SK-N-SH (cell line): ENCODE results near the gene CCDC178. TPM values are rescaled to one million over a fixed set of nuclear protein-coding genes. Genes with fewer than 3 reads are reported as not detected.

Experiments
- CTCF ChIA-PET: fragments of 300-600, 350-600 bp; formaldehyde crosslinking; extraction: SDS; loops from one replicate; lab custom pipeline; 2021; lab: Yijun Ruan, JAX
- POLR2A ChIA-PET: fragments of 350-600 bp; sonication (Branson Sonifier 250); formaldehyde crosslinking; extraction: SDS; loops from one replicate; lab custom pipeline; 2020; ENCODE audit warnings: antibody characterized with exemption, inconsistent platforms; lab: Yijun Ruan, JAX
- DNase-seq: peaks from one replicate; pipeline ENCODE4 v3.0.0; 2012
- H2AFZ ChIP-seq: fragments of 200-600 bp; sonication (generic); 2 replicates; pipeline ENCODE4 v1.8.1; 2016; ENCODE audit warnings: antibody characterized with exemption, mild to moderate bottlenecking, low read depth
- H3F3A ChIP-seq: fragments of 200-600 bp; sonication (generic); replicated peaks from 2 replicates; pipeline ENCODE3; 2016; ENCODE audit warnings: antibody characterized with exemption, mild to moderate bottlenecking; ENCODE audit not compliant: insufficient read depth
- H3K27ac ChIP-seq, 2 experiments: fragments of 200-500 bp in 1 of 2; fragments of 200-600 bp in 1 of 2; sonication (Bioruptor generic) in 1 of 2; sonication (generic), shearing (Covaris generic) in 1 of 2; 2 replicates each; pipeline versions ENCODE4 v1.5.1 to v1.6.1; 2014 to 2016; ENCODE audit warnings: low read depth in 2 of 2, inconsistent platforms in 1 of 2, low read length in 1 of 2, mild to moderate bottlenecking in 1 of 2, mixed read lengths in 1 of 2
- H3K27me3 ChIP-seq: fragments of 200-600 bp; sonication (generic), shearing (Covaris generic); 2 replicates; pipeline ENCODE4 v1.6.1; 2016; ENCODE audit warnings: mixed run types; ENCODE audit not compliant: insufficient read depth
- H3K36me3 ChIP-seq, 2 experiments: fragments of 200-500 bp in 1 of 2; fragments of 200-600 bp in 1 of 2; sonication (Bioruptor generic) in 1 of 2; sonication (generic) in 1 of 2; replicated peaks in 1 of 2; 2 replicates each; pipeline versions ENCODE3 to v1.5.1; 2014 to 2016; ENCODE audit warnings: low read length in 1 of 2, mild to moderate bottlenecking in 1 of 2; ENCODE audit not compliant: insufficient read depth in 2 of 2, control insufficient read depth in 1 of 2
- H3K4me1 ChIP-seq, 2 experiments: fragments of 200-500 bp in 1 of 2; fragments of 200-600 bp in 1 of 2; sonication (Bioruptor generic) in 1 of 2; sonication (generic), shearing (Covaris generic) in 1 of 2; 2 replicates each; pipeline versions ENCODE4 v1.5.1 to v1.6.1; 2014 to 2016; ENCODE audit warnings: low read depth in 1 of 2, low read length in 1 of 2, mixed run types in 1 of 2; ENCODE audit not compliant: insufficient read depth in 2 of 2, control insufficient read depth in 1 of 2
- H3K4me2 ChIP-seq: fragments of 200-600 bp; sonication (generic), shearing (Covaris generic); 2 replicates; pipeline ENCODE4 v1.6.1; 2017; ENCODE audit warnings: mixed run types
- H3K4me3 ChIP-seq, 2 experiments: fragments of 200-500 bp in 1 of 2; fragments of 200-600 bp in 1 of 2; sonication (Bioruptor generic) in 1 of 2; sonication (generic), shearing (Covaris generic) in 1 of 2; 2 replicates each; pipeline versions ENCODE4 v1.5.1 to v1.8.1; 2014 to 2016; ENCODE audit warnings: low read depth in 2 of 2, inconsistent platforms in 1 of 2, low read length in 1 of 2, mild to moderate bottlenecking in 1 of 2, mixed read lengths in 1 of 2, moderate library complexity in 1 of 2
- H3K79me2 ChIP-seq: fragments of 200-600 bp; sonication (generic); 2 replicates; pipeline ENCODE4 v1.8.1; 2017; ENCODE audit warnings: mild to moderate bottlenecking; ENCODE audit not compliant: insufficient read depth
- H3K9ac ChIP-seq: fragments of 200-600 bp; sonication (generic); 2 replicates; pipeline ENCODE4 v1.6.1; 2017; ENCODE audit warnings: mixed run types
- H3K9me2 ChIP-seq: fragments of 200-600 bp; sonication (generic); 2 replicates; pipeline ENCODE4 v1.6.1; 2017; ENCODE audit warnings: mixed run types
- H3K9me3 ChIP-seq: fragments of 200-600 bp; sonication (generic); 2 replicates; pipeline ENCODE4 v1.6.1; 2017; ENCODE audit warnings: mixed run types, mild to moderate bottlenecking, moderate library complexity
- H4K20me1 ChIP-seq: fragments of 200-600 bp; sonication (generic); 2 replicates; pipeline ENCODE4 v1.6.1; 2017; ENCODE audit warnings: mild to moderate bottlenecking, mixed run types; ENCODE audit not compliant: insufficient read depth
- CHD2 ChIP-seq: fragments of 150-350 bp; IDR thresholded peaks from 2 replicates; pipeline ENCODE4 v1.6.1; 2018; ENCODE audit warnings: low read length; ENCODE audit not compliant: partially characterized antibody
- EP300 ChIP-seq, 2 experiments: IDR thresholded peaks; 2 replicates each; pipeline versions ENCODE4 v1.4.0 to v1.6.1; 2012; ENCODE audit warnings: borderline replicate concordance in 1 of 2, low read depth in 1 of 2, low read length in 1 of 2
- FOSL2 ChIP-seq: IDR thresholded peaks from 2 replicates; pipeline ENCODE4 v1.4.0; 2012; ENCODE audit warnings: low read depth, mild to moderate bottlenecking, moderate library complexity, borderline replicate concordance
- FOXJ3 ChIP-seq: sonication (generic); formaldehyde crosslinking; IDR thresholded peaks from 2 replicates; pipeline ENCODE4 v1.5.1; 2020; ENCODE audit warnings: mild to moderate bottlenecking, missing genetic modification reagents
- FOXM1 ChIP-seq: IDR thresholded peaks from 2 replicates; pipeline ENCODE4 v1.4.0; 2012; ENCODE audit warnings: low read depth, mild to moderate bottlenecking
- JUND ChIP-seq: IDR thresholded peaks from 2 replicates; pipeline ENCODE4 v1.4.0; 2012
- NFIC ChIP-seq: IDR thresholded peaks from 2 replicates; pipeline ENCODE4 v1.4.0; 2012; ENCODE audit warnings: borderline replicate concordance
- NRF1 ChIP-seq: IDR thresholded peaks from 2 replicates; pipeline ENCODE4 v1.6.1; 2012; ENCODE audit warnings: low read depth, mild to moderate bottlenecking, low read length
- POLR2AphosphoS5 ChIP-seq: IDR thresholded peaks from 2 replicates; pipeline ENCODE4 v1.6.1; 2012; ENCODE audit warnings: low read depth, low read length
- RCOR1 ChIP-seq: fragments of 150-350 bp; IDR thresholded peaks from 2 replicates; pipeline ENCODE4 v1.6.1; 2017; ENCODE audit warnings: antibody characterized with exemption, low read length
- RXRA ChIP-seq: IDR thresholded peaks from 2 replicates; pipeline ENCODE4 v1.4.0; 2012; ENCODE audit warnings: low read depth, mild to moderate bottlenecking, borderline replicate concordance
- TEAD4 ChIP-seq: IDR thresholded peaks from 2 replicates; pipeline ENCODE4 v1.4.0; 2012; ENCODE audit warnings: mild to moderate bottlenecking, borderline replicate concordance; ENCODE audit not compliant: insufficient read depth
- USF1 ChIP-seq: IDR thresholded peaks from 2 replicates; pipeline ENCODE4 v1.4.0; 2012; ENCODE audit warnings: low read depth, borderline replicate concordance
- USF2 ChIP-seq: fragments of 150-350 bp; IDR thresholded peaks from 2 replicates; pipeline ENCODE4 v1.6.1; 2017; ENCODE audit warnings: antibody characterized with exemption, low read length, low read depth, borderline replicate concordance
- ZBTB33 ChIP-seq: IDR thresholded peaks from 2 replicates; pipeline ENCODE4 v1.4.0; 2012; ENCODE audit warnings: low read depth, borderline replicate concordance
- WGBS: methylation state at CpG from one replicate; pipeline ENCODE4 v1.1.6; 2017; ENCODE audit warnings: low lambda C conversion rate; 5-methylcytosine and 5-hydroxymethylcytosine counted together
- polyA plus RNA-seq, 3 experiments: library from polyadenylated mRNA; depleted of rRNA; stranded (reverse); fragments of >200 nt; gene quantifications; 2 replicates each; pipeline ENCODE4 v1.2.3, GENCODE V29; 2012
- TF ChIP-seq, protein P1 (sequence below): fragments of 150-350 bp; IDR thresholded peaks from 2 replicates; pipeline ENCODE4 v1.6.1; 2016; ENCODE audit warnings: mild to moderate bottlenecking, low read depth, low read length
- TF ChIP-seq, protein P2 (sequence below): IDR thresholded peaks from 2 replicates; pipeline ENCODE4 v1.6.1; 2012; ENCODE audit warnings: mild to moderate bottlenecking, low read depth, low read length, moderate library complexity

CCDC178 gene
- polyA plus RNA-seq, 1 of the 3 experiments (the other 2 are of a cell fraction): not detected

DNA sequence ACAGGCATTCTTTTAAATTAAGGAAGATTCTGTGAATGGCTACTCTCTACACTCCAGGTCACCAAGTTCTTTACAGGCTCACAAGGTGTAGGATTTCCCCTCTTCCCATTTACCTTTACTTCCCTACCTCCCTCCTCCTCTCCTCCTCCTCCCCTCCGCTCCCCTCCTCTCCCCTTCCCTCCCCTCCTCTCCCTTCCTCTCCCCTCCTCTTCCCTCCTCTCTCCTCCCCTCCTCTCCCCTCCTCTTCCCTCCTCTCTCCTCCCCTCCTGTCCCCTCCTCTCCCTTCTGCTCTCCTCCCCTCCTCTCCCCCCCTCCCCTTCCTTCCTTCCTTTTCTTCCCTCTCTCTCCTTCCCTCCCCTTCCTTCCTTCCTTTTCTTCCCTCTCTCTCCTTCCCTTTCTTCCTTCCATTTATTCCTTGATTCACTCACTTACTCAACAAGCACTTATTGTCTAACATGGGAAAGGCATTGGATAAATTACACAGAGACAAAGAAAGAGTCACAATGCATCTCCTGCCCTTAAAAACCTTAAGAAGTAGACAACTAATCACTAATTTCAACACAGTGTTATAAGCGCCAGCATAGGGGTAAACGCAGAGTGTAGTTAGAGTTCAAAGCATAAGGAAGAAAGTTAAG is 152.3 kb downstream of the CCDC178 start:
- no peaks in the 10 kb centered on the region for H3K36me3 ChIP-seq
- ChIA-PET POLR2A (no interaction called here), CTCF (no interaction called here)
- no peaks in the 10 kb centered on the region for H3K9me3 ChIP-seq
- no peak for DNase-seq
- no peaks in the 10 kb centered on the region for H3K27me3 ChIP-seq
- no peak overlapping the region for H3K4me3 ChIP-seq
- H3K9ac ChIP-seq: no peak overlapping the region
- H3K79me2 ChIP-seq: no peaks in the 10 kb centered on the region
- no peaks in the 10 kb centered on the region for H4K20me1 ChIP-seq
- 46% methylated on average over 3 of the region's 3 CpGs for WGBS
- no peak overlapping the region for H2AFZ ChIP-seq
- H3K9me2 ChIP-seq: no peaks in the 10 kb centered on the region
- H3K4me1 ChIP-seq: no peaks in the 10 kb centered on the region
- no peaks in the 10 kb centered on the region for H3F3A ChIP-seq
- H3K4me2 ChIP-seq: no peak overlapping the region
- TF ChIP-seq POLR2AphosphoS5 (no peak), FOXM1 (no peak), FOXJ3 (no peak), ZBTB33 (no peak), NFIC (no peak), RCOR1 (no peak), CHD2 (no peak), TEAD4 (no peak), EP300 (IDR thresholded peaks at IDR 0.05; ENCODE audit: borderline replicate concordance in 1 of 2, low read depth in 1 of 2, low read length in 1 of 2) (no peak), JUND (no peak), USF2 (no peak), RXRA (no peak), NRF1 (no peak), USF1 (no peak), FOSL2 (no peak)
- TF ChIP-seq, protein P1, sequence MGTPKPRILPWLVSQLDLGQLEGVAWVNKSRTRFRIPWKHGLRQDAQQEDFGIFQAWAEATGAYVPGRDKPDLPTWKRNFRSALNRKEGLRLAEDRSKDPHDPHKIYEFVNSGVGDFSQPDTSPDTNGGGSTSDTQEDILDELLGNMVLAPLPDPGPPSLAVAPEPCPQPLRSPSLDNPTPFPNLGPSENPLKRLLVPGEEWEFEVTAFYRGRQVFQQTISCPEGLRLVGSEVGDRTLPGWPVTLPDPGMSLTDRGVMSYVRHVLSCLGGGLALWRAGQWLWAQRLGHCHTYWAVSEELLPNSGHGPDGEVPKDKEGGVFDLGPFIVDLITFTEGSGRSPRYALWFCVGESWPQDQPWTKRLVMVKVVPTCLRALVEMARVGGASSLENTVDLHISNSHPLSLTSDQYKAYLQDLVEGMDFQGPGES: no peak
- TF ChIP-seq, protein P2, sequence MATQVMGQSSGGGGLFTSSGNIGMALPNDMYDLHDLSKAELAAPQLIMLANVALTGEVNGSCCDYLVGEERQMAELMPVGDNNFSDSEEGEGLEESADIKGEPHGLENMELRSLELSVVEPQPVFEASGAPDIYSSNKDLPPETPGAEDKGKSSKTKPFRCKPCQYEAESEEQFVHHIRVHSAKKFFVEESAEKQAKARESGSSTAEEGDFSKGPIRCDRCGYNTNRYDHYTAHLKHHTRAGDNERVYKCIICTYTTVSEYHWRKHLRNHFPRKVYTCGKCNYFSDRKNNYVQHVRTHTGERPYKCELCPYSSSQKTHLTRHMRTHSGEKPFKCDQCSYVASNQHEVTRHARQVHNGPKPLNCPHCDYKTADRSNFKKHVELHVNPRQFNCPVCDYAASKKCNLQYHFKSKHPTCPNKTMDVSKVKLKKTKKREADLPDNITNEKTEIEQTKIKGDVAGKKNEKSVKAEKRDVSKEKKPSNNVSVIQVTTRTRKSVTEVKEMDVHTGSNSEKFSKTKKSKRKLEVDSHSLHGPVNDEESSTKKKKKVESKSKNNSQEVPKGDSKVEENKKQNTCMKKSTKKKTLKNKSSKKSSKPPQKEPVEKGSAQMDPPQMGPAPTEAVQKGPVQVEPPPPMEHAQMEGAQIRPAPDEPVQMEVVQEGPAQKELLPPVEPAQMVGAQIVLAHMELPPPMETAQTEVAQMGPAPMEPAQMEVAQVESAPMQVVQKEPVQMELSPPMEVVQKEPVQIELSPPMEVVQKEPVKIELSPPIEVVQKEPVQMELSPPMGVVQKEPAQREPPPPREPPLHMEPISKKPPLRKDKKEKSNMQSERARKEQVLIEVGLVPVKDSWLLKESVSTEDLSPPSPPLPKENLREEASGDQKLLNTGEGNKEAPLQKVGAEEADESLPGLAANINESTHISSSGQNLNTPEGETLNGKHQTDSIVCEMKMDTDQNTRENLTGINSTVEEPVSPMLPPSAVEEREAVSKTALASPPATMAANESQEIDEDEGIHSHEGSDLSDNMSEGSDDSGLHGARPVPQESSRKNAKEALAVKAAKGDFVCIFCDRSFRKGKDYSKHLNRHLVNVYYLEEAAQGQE: no peak
- no peak overlapping the region for H3K27ac ChIP-seq
